Esophagus muscularis mucosa (tissue), 4 donors: ENCODE measurements around the gene CNOT1. TPM values are rescaled to one million over a fixed set of nuclear protein-coding genes. Genes with fewer than 3 reads are reported as not detected.
A peak's percentile ranks its signal among the peaks of the same experiment; 100 is the strongest.

Source experiments
- DNase-seq: peaks from one replicate; pipeline ENCODE4 v3.0.0-alpha.2; 2017; ENCODE audit errors: extremely low spot score
- H3K27ac ChIP-seq, 4 donors: fragments of 200-600 bp; sonication (generic); replicated peaks in 1 of 4; 1 replicate in 3 of 4; 2 replicates in 1 of 4; pipeline ENCODE4 v1.5.1; 2016 to 2019; ENCODE audit warnings: mild to moderate bottlenecking in 1 of 4
- H3K27me3 ChIP-seq, 4 donors: fragments of 200-600 bp; sonication (generic); one replicate each; pipeline versions ENCODE4 v1.5.1 to v1.6.0; 2016 to 2019
- H3K36me3 ChIP-seq, 4 donors: fragments of 200-600 bp; sonication (generic); one replicate each; pipeline ENCODE4 v1.5.1; 2016 to 2019
- H3K4me1 ChIP-seq, 4 donors: fragments of 200-600 bp; sonication (generic); one replicate each; pipeline ENCODE4 v1.5.1; 2016 to 2019
- H3K4me3 ChIP-seq, 4 donors: fragments of 200-600 bp; sonication (generic); 1 replicate in 2 of 4; 2 replicates in 2 of 4; pipeline ENCODE4 v1.5.1; 2016 to 2019; ENCODE audit warnings: mild to moderate bottlenecking in 4 of 4, moderate library complexity in 1 of 4
- H3K9me3 ChIP-seq, 4 donors: fragments of 200-600 bp; sonication (generic); 1 replicate in 3 of 4; 2 replicates in 1 of 4; pipeline ENCODE4 v1.5.1; 2016 to 2019
- EP300 ChIP-seq: sonication (generic); formaldehyde crosslinking; IDR thresholded peaks from one replicate; pipeline ENCODE4 v1.6.1; 2017; ENCODE audit warnings: antibody characterized with exemption
- POLR2A ChIP-seq: fragments of 450-650 bp; IDR thresholded peaks from one replicate; pipeline ENCODE4 v1.6.1; 2017; ENCODE audit warnings: antibody characterized with exemption, moderate library complexity, mild to moderate bottlenecking, low read depth
- POLR2AphosphoS5 ChIP-seq, 2 donors: sonication (generic); formaldehyde crosslinking; IDR thresholded peaks; one replicate each; pipeline ENCODE4 v1.6.1; 2017; ENCODE audit warnings: antibody characterized with exemption in 2 of 2
- WGBS: methylation state at CpG from one replicate; pipeline ENCODE4 v1.1.5; 2018; 5-methylcytosine and 5-hydroxymethylcytosine counted together
- intact Hi-C: fragments of 100-400 bp; cut with DNase I; formaldehyde crosslinking; loops from one replicate; pipeline ENCODE4 v1.15.1; 2023
- total RNA-seq, 4 donors: library from RNA; depleted of rRNA; stranded (reverse); fragments of >200 nt; gene quantifications; one replicate each; pipeline versions ENCODE4 v1.1.0 to v1.2.1, GENCODE V29; 2016
- TF ChIP-seq, protein P1 (sequence below), 3 experiments: fragments of 200-600 bp in 2 of 3; fragments of 450-650 bp in 1 of 3; sonication (generic) in 2 of 3; IDR thresholded peaks; one replicate each; pipeline ENCODE4 v1.5.1; 2017 to 2019; ENCODE audit warnings: antibody characterized with exemption in 3 of 3, mild to moderate bottlenecking in 2 of 3, moderate library complexity in 1 of 3

The CNOT1 gene
- total RNA-seq, 4 donors from 2014 or later, result 92.1 to 97.6 (median 95.6) TPM

DNA sequence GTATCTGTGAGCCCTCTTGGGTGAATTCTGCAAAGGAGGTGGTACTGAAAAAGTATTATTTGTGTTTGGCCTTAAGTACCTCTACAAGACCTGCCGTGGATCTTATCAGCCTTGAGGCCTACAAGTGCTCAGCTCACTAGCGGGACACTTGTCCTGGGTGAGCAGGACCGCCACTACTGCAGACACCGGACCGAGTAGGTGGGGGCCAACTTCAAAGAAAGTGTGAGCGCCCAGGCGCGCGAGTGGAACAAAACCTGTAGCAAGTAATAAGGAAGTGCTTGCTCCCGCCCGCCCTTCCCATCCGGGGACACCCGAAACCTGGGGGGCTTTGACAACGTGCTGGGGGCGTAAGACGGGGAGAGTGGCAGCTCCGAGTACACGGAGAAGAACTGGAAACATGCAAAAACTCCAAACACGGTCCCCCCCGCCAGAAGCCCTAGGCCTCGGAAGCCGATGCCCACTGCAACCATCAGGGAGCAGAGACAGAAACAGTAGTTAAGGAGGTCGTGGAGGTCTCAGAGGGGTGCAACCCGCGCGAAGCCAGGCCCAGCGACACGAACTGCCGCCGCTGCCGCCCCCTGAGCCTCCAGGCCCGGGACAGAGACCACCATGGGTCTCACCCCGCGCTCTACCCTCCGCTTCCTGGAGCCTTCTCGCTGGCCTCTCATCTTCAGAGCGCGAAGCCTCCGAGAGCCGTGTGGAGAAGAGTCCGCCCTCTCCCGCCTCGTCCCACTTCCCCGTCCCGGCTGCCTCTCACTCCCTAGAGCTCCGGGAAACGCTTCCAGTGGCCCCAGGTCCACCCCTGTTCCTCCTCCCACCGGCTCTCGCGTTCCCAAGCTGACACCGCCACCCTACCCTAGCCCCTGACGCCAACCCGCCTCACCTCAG lies 537 bp downstream of the CNOT1 start:
- WGBS, result under 1% methylated on average over 28 of the region's 53 CpGs
- Histone ChIP-seq H3K4me1 (peaks cover 32 to 39% (median 37%) of the 10 kb centered on the region in 4 donors), H3K36me3 (peaks cover 4 to 14% (median 9%) of the 10 kb centered on the region in 4 donors), H3K9me3 (no peaks in the 10 kb centered on the region), H3K27ac (peak overlapping the region; percentile 93 to 99 (median 98)), H3K4me3 (peak overlapping the region; percentile 80 to 99 (median 84)), H3K27me3 (no peaks in the 10 kb centered on the region)
- intact Hi-C loops, result loop anchor here (5.0 kb wide), 1 partner anchor 112 kb away; the partner anchor contains the start of gene SETD6
- DNase-seq, result peak; percentile 93
- TF ChIP-seq POLR2AphosphoS5 (IDR thresholded peaks at IDR 0.05) (peak in 1 of 2 donors; percentile 15), EP300 (no peak), POLR2A (no peak)
- TF ChIP-seq, protein P1, sequence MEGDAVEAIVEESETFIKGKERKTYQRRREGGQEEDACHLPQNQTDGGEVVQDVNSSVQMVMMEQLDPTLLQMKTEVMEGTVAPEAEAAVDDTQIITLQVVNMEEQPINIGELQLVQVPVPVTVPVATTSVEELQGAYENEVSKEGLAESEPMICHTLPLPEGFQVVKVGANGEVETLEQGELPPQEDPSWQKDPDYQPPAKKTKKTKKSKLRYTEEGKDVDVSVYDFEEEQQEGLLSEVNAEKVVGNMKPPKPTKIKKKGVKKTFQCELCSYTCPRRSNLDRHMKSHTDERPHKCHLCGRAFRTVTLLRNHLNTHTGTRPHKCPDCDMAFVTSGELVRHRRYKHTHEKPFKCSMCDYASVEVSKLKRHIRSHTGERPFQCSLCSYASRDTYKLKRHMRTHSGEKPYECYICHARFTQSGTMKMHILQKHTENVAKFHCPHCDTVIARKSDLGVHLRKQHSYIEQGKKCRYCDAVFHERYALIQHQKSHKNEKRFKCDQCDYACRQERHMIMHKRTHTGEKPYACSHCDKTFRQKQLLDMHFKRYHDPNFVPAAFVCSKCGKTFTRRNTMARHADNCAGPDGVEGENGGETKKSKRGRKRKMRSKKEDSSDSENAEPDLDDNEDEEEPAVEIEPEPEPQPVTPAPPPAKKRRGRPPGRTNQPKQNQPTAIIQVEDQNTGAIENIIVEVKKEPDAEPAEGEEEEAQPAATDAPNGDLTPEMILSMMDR (IDR thresholded peaks at IDR 0.05), result no peak

DNA sequence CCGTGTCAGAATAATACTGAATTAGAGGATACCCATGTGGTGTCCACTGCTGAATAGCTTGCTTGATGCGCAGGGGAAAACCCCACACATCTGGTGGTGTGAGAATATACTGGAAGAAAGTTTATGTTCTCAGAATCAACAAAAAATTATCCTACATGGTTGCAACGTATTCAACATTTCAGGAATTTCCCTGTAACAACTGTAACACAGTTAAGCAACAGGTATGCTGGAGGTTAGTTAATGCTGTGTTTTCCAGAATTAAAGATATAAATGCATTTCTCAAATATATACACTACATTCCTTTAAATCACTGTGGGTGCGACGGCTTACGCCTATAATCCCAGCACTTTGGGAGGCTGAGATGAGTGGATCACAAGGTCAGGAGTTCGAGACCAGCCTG lies 5.4 kb downstream of the CNOT1 start:
- H3K27me3 ChIP-seq, result no peaks in the 10 kb centered on the region
- no peaks in the 10 kb centered on the region for H3K9me3 ChIP-seq
- no peak for TF ChIP-seq EP300
- TF ChIP-seq, protein P1 (IDR thresholded peaks at IDR 0.05), result no peak
- TF ChIP-seq POLR2AphosphoS5 (IDR thresholded peaks at IDR 0.05), result no peak
- no peak for TF ChIP-seq POLR2A
- H3K27ac ChIP-seq, result no peak overlapping the region
- H3K4me1 ChIP-seq, result peaks cover 29 to 42% (median 34%) of the 10 kb centered on the region in 4 donors
- H3K4me3 ChIP-seq, result no peak overlapping the region
- WGBS, result 85% methylated on average over 7 of the region's 7 CpGs
- intact Hi-C loops, result no loop called here
- peaks cover 17 to 61% (median 44%) of the 10 kb centered on the region in 4 donors for H3K36me3 ChIP-seq
- DNase-seq, result no peak

GRCh38 chr16:58620396-58620795 lies 9.2 kb downstream of the CNOT1 start:
- no peak for DNase-seq
- Histone ChIP-seq H3K27me3 (no peaks in the 10 kb centered on the region), H3K36me3 (peaks cover 14 to 86% (median 60%) of the 10 kb centered on the region in 4 donors), H3K4me3 (no peak overlapping the region), H3K9me3 (no peaks in the 10 kb centered on the region), H3K27ac (no peak overlapping the region), H3K4me1 (peaks cover 7 to 20% (median 7%) of the 10 kb centered on the region in 4 donors)
- no peak for TF ChIP-seq POLR2AphosphoS5 (IDR thresholded peaks at IDR 0.05)
- TF ChIP-seq EP300, result no peak
- TF ChIP-seq, protein P1 (IDR thresholded peaks at IDR 0.05), result no peak
- no peak for TF ChIP-seq POLR2A
- WGBS, result 94% methylated on average over 10 of the region's 10 CpGs
- intact Hi-C loops, result no loop called here

GRCh38 chr16:58615280-58615679 lies 14.3 kb downstream of the CNOT1 start:
- no peak overlapping the region for H3K27ac ChIP-seq
- 50% methylated on average over 3 of the region's 3 CpGs for WGBS
- peaks cover 0 to 49% (median 28%) of the 10 kb centered on the region in 4 donors for H3K36me3 ChIP-seq
- no peaks in the 10 kb centered on the region for H3K27me3 ChIP-seq
- no peak overlapping the region for H3K4me3 ChIP-seq
- intact Hi-C loops, result no loop called here
- no peak for TF ChIP-seq EP300
- no peak for TF ChIP-seq POLR2A
- TF ChIP-seq POLR2AphosphoS5 (IDR thresholded peaks at IDR 0.05), result no peak
- TF ChIP-seq, protein P1 (IDR thresholded peaks at IDR 0.05), result no peak
- H3K9me3 ChIP-seq, result no peaks in the 10 kb centered on the region
- H3K4me1 ChIP-seq, result peaks cover 8 to 35% (median 20%) of the 10 kb centered on the region in 4 donors
- no peak for DNase-seq
